HG03135 (cell line): Measurements from ENCODE around the gene APOD.
"Not testable (repeated sequence)": the region's sequence is repeated elsewhere in the genome, so short reads cannot be mapped to it uniquely, and the experiment has no call there.

Experiments used
- ATAC-seq: cut with Tn5 transposase; IDR thresholded peaks from one replicate; pipeline ENCODE4 v1.9.1; 2021; ENCODE audit warnings: mild to moderate bottlenecking, moderate library complexity; ENCODE audit not compliant: unreplicated experiment

Gene APOD

DNA sequence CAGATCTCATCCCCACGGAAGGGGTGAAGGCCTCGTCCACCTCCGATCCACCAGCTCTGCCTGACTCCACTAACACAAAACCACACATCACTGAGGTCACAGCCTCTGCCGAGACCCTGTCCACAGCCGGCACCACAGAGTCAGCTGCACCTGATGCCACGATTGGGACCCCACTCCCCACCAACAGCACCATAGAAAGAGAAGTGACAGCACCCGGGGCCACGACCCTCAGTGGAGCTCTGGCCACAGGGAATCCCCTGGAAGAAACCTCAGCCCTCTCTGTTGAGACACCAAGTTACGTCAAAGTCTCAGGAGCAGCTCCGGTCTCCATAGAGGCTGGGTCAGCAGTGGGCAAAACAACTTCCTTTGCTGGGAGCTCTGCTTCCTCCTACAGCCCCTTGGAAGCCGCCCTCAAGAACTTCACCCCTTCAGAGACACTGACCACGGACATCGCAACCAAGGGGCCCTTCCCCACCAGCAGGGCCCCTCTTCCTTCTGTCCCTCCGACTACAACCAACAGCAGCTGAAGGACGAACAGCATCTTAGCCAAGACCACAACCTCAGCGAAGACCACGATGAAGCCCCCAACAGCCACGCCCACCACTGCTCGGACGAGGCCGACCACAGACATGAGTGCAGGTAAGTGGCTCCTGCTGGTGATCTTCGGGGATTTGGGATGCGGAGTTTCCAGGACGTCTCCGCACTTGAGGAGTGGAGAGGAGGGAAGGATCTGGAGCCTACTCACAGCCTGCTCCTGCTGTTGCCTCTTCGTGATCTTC is 36.0 kb upstream of the APOD start:
- not testable (repeated sequence) for ATAC-seq

DNA sequence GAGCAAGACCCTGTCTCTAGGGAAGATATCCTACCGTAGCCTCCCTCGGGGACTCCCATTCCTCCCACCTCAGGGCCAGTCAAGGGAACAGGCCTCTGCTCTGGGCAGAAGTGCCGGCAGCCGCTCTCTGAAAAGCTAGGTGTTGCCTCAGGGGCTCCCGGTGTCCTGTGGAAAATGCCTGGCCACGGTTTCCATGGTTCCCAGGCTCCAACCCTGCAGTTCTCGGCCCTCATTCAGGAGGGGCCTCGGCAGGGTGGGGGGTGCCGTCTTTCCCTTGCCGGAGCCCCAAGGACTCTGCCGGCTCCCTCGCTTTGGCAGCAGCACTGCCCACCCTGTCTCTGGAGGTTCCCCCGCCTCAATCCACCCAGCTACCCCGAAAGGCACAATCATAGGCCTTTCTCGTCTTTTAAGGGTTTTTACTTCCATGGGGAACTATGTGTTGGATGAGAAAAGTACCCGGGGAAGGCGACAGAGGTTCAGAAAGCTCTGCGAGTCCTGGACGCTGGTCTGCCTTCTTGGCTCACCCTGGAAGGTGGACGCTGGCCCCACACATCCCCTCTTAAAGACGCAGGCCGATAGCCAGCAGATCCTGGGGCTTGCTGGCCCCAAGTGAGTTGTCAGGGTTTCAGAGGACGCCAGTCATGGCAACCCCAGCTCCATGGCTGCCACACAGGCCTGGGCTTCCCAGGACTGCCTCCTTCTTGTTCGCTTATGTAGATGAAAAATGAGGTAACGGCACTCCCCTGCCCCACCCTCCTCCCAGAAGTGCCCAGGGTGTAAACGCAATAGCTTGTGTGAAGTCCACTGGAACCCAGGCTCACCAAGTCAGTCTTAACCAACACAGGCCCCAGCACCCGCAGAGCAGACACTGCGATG is 34.3 kb upstream of the APOD start:
- not testable (repeated sequence) for ATAC-seq

DNA sequence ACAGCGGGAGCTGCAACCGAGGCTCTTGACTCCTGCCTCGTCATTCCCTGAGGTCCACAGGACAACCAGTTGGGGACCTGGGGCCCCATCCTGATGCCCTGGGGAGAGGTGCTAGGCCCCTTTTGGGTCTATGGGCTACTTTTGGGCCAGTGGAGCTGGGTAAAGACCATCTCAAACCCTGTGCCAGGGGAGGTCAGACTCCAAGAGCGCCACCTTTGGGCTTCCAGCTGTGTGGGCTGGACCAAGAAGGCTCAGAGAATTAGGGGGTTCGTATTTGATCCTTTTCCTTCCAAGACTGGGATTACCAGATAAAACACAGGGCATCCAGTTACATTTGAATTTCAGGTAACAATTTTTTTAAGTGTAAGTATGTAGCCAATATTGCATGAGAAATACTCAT is 33.4 kb upstream of the APOD start:
- ATAC-seq = not testable (repeated sequence)

DNA sequence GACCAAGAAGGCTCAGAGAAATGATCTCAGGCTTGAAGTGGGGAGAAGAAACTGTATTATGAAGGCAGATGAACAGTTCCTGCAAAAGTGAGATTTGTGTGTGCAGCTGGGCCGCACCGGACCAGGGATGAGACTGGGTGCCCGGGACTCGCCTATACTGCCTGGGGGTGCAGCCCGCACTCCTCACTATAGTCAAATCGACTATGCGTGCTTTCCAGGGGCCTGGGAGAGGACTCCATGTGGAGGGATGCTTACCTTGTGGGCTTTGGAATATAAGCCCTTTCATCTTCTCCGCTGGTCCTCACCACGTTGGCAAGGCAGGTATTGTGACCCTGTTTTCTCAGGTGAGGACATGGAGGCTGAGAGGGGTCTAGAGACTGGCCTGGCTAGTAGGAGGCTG is 32.9 kb upstream of the APOD start:
- ATAC-seq = no peak

DNA sequence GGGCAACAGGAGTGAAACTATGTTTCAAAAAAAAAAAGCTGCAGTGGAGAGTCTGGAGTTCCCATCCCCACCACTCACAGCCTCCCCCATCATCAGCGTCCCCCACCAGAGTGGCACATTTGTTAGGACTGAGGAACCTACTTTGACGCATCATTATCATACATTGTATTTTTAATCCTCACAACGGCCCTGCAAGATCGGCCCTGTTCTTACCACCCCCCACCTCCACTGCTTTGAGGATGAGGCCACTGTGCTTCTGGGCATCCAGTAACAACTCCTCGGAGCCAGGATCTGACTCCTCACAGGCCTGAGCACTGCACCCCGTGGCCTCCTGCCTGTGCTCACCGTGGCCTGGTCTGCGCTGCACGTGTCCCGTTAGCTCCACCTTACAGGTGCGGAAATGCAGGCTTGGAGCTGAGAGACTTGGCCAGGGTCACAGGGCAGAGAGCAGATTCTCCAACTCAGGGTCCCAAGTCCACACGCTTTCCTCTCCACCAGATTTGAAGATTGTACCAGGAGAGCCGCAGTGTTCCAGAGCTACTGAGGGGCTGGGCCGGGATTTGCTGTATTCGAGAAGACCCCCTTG is 32.3 kb upstream of the APOD start:
- ATAC-seq = not testable (repeated sequence)

DNA sequence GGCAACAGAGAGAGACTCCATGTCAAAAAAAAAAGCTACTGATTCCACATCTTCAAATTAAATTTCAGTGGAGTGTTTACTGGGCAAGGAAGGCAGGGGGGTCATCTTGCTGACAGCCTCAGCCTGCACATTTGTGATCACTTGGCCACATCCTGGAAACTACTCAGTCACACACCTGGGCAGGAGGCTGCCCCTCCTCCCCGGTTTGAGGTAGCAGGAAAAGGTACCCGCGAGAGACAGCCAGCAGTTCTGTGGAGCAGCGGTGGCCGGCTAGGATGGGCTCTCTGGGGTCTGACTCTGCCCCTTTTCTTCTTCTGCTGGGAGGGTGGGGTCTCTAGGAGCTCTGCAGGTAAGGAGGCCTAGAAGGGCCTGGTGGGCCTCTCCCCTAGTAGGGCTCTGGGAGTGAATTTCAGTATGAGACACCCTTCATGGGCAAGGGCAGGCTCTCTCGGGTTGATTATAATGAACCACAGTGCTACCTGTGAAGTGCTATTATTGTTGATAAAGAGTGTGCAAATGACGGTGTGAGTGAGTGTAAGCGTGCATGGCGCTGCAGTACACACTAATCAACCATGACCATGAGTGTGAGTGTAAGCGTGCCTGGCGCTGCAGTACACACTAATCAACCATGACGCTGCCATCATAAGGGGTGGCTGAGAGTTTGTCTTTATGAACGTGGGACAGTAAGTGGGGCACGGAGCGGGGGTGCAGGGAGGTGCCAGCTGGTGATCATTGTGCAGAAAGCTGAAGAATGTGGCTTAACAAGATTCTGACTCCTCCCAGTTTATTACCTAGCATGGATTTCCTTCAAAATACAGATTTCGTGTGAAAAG is 31.1 kb upstream of the APOD start:
- not testable (repeated sequence) for ATAC-seq

- no peak for ATAC-seq
Measured at GRCh38 chr3:195613468-195614069, 29.8 kb upstream of the APOD start.

DNA sequence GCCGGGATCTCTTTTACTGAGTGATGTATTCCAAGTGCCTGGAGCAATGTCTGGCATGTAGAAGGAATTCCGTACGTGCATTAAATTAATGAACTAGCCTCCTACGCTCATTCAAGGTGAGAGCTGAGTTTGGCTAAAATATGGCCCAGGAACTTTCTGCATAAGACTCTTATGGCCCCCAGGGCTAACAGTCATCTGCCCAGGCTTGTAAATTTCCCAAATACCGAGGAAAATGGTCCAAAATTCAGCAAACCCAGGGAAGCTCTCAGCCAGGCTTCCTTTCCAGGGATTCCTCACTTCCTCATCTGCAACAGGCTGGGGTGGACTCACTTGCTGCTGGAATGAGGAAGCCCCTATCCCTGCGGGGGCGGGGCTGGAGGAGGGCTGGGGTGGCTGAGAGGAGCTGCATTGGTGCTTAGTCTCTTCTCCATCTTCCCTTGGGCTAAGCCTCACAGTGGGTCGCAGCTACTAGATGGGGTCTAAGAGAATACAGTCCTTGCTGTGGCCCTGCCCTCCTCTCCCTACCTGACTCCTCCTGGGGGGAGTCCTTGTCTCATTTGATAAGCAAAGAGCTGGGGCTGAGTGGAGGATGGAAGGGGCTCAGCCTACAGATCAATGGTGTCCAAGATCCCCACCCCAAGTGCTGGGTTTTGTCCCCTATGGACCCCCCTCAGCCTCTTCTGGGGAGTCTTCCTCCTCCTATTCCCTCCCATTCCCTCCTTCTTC is 28.5 kb upstream of the APOD start:
- no peak for ATAC-seq

DNA sequence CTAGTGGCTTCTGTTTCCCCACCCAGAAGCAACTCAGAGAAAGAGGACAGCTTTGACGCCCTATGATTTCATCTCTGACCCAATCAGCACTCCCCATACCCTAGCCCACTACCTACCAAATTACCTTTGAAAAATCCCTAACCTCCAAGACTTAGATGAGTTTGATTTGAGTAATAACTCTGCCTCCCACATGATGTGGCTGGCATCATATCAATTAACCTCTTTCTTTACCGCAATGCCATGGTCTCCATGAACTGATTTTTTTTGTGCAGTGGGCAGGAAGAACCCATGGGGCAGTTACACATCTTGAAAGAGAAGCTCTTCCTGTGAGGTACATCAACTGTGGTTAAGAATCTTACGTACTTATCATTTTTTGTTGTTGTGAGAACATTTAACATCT is 25.5 kb upstream of the APOD start:
- ATAC-seq = no peak

GRCh38 chr3:195601785-195602184 is 18.0 kb upstream of the APOD start:
- ATAC-seq = not testable (repeated sequence)

DNA sequence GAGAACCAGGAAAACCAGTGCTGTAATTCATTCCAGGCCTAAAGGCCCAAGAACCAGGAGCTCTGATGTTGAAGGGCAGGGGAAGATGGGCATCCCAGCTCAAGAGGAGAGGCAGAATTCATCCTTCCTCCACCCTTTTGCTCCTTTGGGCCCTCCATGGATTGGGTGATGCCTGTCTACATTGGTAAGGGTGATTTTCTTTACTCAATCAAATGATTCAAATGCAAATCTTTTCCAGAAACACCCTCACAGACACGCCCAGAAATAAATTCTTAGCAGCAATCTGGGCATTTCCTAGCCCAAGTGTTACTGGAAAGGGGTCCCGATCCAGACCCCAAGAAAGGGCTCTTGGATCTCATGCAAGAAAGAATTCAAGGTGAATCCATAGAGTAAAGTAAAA is 17.6 kb upstream of the APOD start:
- no peak for ATAC-seq

DNA sequence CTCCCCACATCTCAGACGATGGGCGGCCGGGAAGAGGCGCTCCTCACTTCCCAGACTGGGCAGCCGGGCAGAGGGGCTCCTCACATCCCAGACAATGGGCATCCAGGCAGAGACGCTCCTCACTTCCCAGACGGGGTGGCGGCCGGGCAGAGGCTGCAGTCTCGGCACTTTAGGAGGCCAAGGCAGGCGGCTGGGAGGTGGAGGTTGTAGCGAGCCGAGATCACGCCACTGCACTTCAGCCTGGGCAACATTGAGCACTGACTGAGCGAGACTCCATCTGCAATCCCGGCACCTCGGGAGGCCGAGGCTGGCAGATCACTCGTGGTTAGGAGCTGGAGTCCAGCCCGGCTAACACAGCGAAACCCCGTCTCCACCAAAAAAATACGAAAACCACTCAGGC is 16.2 kb upstream of the APOD start:
- not testable (repeated sequence) for ATAC-seq

GRCh38 chr3:195599516-195599915 is 15.8 kb upstream of the APOD start:
- ATAC-seq = not testable (repeated sequence)

DNA sequence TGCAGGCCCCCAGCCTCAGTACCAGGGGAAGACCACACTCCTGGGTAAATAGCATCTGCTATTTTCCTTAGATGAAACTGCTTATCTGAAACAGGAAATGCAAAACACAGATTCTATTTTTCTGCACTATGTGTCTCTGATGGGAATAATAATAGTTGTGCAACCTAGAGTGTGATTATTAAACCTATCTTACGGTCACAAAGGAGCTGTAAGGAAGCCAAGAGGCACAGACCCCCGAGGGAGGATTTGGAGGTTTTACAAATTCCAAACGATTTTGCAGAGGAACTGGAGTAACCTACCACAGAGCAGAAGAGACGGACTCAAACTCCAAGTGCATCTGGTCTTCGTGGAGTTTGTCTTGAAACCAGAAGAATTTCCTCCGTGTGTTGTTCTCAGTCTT is 14.1 kb upstream of the APOD start:
- ATAC-seq = no peak

DNA sequence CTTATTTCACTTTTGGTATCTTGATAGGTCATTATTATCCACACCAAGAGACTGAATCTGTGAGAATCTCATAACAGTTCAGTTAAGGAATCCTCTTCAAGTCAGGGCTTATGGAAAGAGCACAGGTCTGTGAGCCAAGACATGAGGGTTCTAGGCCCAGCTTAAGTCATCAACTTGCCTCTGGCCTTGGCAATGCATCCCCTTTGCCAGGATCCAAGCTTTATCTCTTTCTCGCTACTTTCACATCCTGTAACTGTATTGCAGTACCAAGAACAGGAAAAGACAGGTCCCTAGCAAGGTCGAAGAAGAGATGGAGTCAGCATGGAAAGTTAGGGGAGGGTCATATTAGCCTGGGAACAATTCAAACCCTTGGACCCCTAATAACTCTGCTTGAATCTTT is 13.5 kb upstream of the APOD start:
- no peak for ATAC-seq

DNA sequence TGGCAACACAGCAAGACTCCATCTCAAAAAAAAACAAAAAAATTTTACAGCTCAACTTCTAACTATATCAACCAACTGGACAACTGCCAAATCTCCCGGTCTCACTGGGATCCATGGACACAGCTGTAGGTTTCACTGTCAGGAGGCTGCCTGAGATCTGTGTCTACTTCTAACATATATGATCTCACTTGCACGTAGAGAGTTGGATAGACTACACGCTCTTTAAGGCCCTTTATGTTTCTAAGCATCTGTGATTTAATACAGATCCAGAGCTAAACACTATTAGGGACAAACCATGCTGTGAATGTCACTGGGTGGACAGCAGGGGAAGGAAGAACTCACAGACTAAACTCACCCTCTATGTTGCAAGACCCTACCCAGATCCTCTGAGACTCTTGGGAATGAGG is 13.0 kb upstream of the APOD start:
- ATAC-seq = no peak

GRCh38 chr3:195595785-195596531 is 12.2 kb upstream of the APOD start:
- ATAC-seq = no peak

GRCh38 chr3:195591852-195592251 is 8.1 kb upstream of the APOD start:
- no peak for ATAC-seq

GRCh38 chr3:195591220-195591619 is 7.5 kb upstream of the APOD start:
- ATAC-seq = no peak
